A673 (cell line): Measurements from ENCODE around the gene MCIDAS. TPM values are rescaled to one million over a fixed set of nuclear protein-coding genes. Genes with fewer than 3 reads are reported as not detected.

Experiments used
- BruUV-seq: library from RNA; stranded (reverse); fragments of 400-500 nt; replicated peaks from 2 replicates; lab custom pipeline; 2021; lab: Mats Ljungman, UMichigan
- CTCF ChIA-PET: fragments of 300-600 bp; sonication (Branson Sonifier 250); formaldehyde crosslinking; loops from one replicate; lab custom pipeline; 2022; ENCODE audit warnings: antibody characterized with exemption; lab: Charles Lee
- POLR2A ChIA-PET: fragments of 300-600 bp; sonication (Branson Sonifier 250); formaldehyde crosslinking; loops from one replicate; lab custom pipeline; 2022; ENCODE audit warnings: antibody characterized with exemption; ENCODE audit not compliant: low non-redundant PET; lab: Charles Lee
- DNase-seq: peaks from one replicate; pipeline ENCODE4 v3.0.0-alpha.2; 2015; ENCODE audit warnings: low spot score
- H3K27ac ChIP-seq: fragments of 200-600 bp; sonication (generic); 2 replicates; pipeline ENCODE4 v1.5.1; 2016; ENCODE audit warnings: mixed run types, low read depth, mild to moderate bottlenecking, mixed read lengths, antibody characterized with exemption, low read length; ENCODE audit not compliant: poor library complexity, severe bottlenecking
- H3K27me3 ChIP-seq: fragments of 200-600 bp; sonication (generic); replicated peaks from 2 replicates; pipeline ENCODE4 v1.6.1; 2017; ENCODE audit warnings: mixed run types, low read depth, mild to moderate bottlenecking, mixed read lengths, antibody characterized with exemption, low read length; ENCODE audit not compliant: insufficient read depth, poor library complexity
- H3K36me3 ChIP-seq: fragments of 200-600 bp; sonication (generic); 2 replicates; pipeline ENCODE4 v1.6.1; 2016; ENCODE audit warnings: mixed run types, mild to moderate bottlenecking, mixed read lengths, antibody characterized with exemption, low read length; ENCODE audit not compliant: insufficient read depth, poor library complexity, severe bottlenecking
- H3K4me1 ChIP-seq: fragments of 200-600 bp; sonication (generic); 2 replicates; pipeline ENCODE4 v1.6.1; 2017; ENCODE audit warnings: mixed run types, mild to moderate bottlenecking, mixed read lengths, antibody characterized with exemption, low read length; ENCODE audit not compliant: insufficient read depth, poor library complexity, severe bottlenecking
- H3K4me3 ChIP-seq: fragments of 200-600 bp; sonication (generic); 2 replicates; pipeline ENCODE4 v1.5.1; 2016; ENCODE audit warnings: low read depth, mixed run types, mild to moderate bottlenecking, mixed read lengths, low read length; ENCODE audit not compliant: poor library complexity, severe bottlenecking
- H3K9me3 ChIP-seq: fragments of 200-600 bp; sonication (generic); 2 replicates; pipeline ENCODE4 v1.6.1; 2016; ENCODE audit warnings: mixed run types, low read depth, mild to moderate bottlenecking, mixed read lengths, antibody characterized with exemption, low read length; ENCODE audit not compliant: poor library complexity, severe bottlenecking
- EZH2 ChIP-seq: fragments of 200-600 bp; sonication (generic); IDR thresholded peaks from 2 replicates; pipeline ENCODE4 v1.6.1; 2017; ENCODE audit warnings: borderline replicate concordance, low read depth, mild to moderate bottlenecking, mixed read lengths, antibody characterized with exemption, low read length; ENCODE audit not compliant: poor library complexity, severe bottlenecking
- intact Hi-C: fragments of 100-400 bp; cut with micrococcal nuclease; formaldehyde crosslinking; loops from one replicate; pipeline ENCODE4 v1.10.0; 2022; ENCODE audit not compliant: unreplicated experiment
- total RNA-seq: library from RNA; stranded (reverse); gene quantifications from 2 replicates; pipeline ENCODE4 v1.2.3, GENCODE V29; 2021
- TF ChIP-seq, protein P1 (sequence below): fragments of 300-800, 200-600 bp; sonication (generic); conservative IDR thresholded peaks from 2 replicates; pipeline ENCODE4 v1.5.1; 2017; ENCODE audit warnings: low read depth, mild to moderate bottlenecking, antibody characterized with exemption, low read length, moderate library complexity, mixed read lengths

MCIDAS gene
- total RNA-seq, 1 experiment from 2014 or later: 0.47 TPM

DNA sequence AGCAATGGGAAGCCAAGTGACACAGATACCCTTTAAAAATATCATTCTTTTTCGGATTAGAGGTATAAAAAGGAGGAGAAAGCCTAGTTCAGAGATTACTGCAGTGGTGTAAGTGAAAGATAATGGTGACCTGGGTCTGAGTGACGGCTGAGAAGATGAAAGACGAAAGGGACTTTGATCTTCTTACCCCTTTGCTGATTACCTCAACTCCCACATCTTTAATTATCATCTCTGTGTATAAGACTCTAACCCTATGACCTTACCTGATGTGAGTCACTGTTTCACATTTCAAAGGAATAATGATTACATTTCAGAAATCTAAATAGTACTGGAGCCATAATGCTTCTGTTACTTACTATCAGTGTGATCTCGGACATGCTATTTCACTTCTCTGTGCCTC, 27.7 kb upstream of the MCIDAS start:
- Histone ChIP-seq H3K27ac (no peak overlapping the region), H3K4me1 (no peaks in the 10 kb centered on the region), H3K4me3 (no peak overlapping the region), H3K27me3 (no peaks in the 10 kb centered on the region), H3K36me3 (peaks cover 8% of the 10 kb centered on the region), H3K9me3 (no peaks in the 10 kb centered on the region)
- BruUV-seq: no TSS peak
- CTCF ChIA-PET: no interaction called here
- intact Hi-C loops: no loop called here
- TF ChIP-seq EZH2: no peak
- TF ChIP-seq, protein P1, sequence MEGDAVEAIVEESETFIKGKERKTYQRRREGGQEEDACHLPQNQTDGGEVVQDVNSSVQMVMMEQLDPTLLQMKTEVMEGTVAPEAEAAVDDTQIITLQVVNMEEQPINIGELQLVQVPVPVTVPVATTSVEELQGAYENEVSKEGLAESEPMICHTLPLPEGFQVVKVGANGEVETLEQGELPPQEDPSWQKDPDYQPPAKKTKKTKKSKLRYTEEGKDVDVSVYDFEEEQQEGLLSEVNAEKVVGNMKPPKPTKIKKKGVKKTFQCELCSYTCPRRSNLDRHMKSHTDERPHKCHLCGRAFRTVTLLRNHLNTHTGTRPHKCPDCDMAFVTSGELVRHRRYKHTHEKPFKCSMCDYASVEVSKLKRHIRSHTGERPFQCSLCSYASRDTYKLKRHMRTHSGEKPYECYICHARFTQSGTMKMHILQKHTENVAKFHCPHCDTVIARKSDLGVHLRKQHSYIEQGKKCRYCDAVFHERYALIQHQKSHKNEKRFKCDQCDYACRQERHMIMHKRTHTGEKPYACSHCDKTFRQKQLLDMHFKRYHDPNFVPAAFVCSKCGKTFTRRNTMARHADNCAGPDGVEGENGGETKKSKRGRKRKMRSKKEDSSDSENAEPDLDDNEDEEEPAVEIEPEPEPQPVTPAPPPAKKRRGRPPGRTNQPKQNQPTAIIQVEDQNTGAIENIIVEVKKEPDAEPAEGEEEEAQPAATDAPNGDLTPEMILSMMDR: no peak
- POLR2A ChIA-PET: no interaction called here
- no peak for DNase-seq

DNA sequence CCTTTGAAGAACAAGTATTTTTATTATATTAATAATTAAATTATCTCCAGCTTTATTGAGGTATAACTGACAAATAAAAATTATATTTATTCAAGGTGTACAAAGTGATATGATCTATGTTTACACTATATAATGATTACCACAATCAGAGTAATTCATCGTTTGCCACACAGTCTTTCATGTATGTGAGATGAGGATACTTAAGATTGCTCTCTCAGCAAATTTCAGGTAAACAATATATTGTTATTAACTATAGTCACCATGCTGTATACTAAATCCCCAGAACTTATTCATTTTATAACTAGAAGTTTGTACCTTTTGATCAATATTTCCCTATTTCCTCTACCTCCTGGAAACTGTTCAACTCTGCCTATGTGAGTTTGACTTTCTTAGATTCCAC, 22.9 kb upstream of the MCIDAS start:
- no TSS peak for BruUV-seq
- POLR2A ChIA-PET: no interaction called here
- no peak overlapping the region for H3K27ac ChIP-seq
- peaks cover 9% of the 10 kb centered on the region for H3K9me3 ChIP-seq
- CTCF ChIA-PET: no interaction called here
- H3K27me3 ChIP-seq: no peaks in the 10 kb centered on the region
- intact Hi-C loops: no loop called here
- no peak for DNase-seq
- H3K4me3 ChIP-seq: no peak overlapping the region
- TF ChIP-seq EZH2: no peak
- TF ChIP-seq, protein P1: no peak
- H3K4me1 ChIP-seq: no peaks in the 10 kb centered on the region
- no peaks in the 10 kb centered on the region for H3K36me3 ChIP-seq

- H3K36me3 ChIP-seq: no peaks in the 10 kb centered on the region
- no TSS peak for BruUV-seq
- H3K4me1 ChIP-seq: no peaks in the 10 kb centered on the region
- ChIA-PET POLR2A (no interaction called here), CTCF (no interaction called here)
- no peak for TF ChIP-seq EZH2
- TF ChIP-seq, protein P1: no peak
- H3K4me3 ChIP-seq: no peak overlapping the region
- intact Hi-C loops: no loop called here
- no peaks in the 10 kb centered on the region for H3K9me3 ChIP-seq
- no peaks in the 10 kb centered on the region for H3K27me3 ChIP-seq
- DNase-seq: no peak
- no peak overlapping the region for H3K27ac ChIP-seq
Measured at GRCh38 chr5:55241746-55242145, 14.6 kb upstream of the MCIDAS start.
